GOT3 (cell line): ENCODE data around the gene UCN.
"Not testable (repeated sequence)": the region's sequence is repeated elsewhere in the genome, so short reads cannot be mapped to it uniquely, and the experiment has no call there.

Experiments
- DNase-seq: peaks from one replicate; lab custom pipeline; 2025; ENCODE audit warnings: mixed read lengths; lab: John Stamatoyannopoulos, UW

The UCN gene

GRCh38 chr2:27314709-27315108 is 6.5 kb upstream of the UCN start:
- no peak for DNase-seq

- no peak for DNase-seq
Observed at GRCh38 chr2:27313882-27314645, 5.8 kb upstream of the UCN start.

DNA sequence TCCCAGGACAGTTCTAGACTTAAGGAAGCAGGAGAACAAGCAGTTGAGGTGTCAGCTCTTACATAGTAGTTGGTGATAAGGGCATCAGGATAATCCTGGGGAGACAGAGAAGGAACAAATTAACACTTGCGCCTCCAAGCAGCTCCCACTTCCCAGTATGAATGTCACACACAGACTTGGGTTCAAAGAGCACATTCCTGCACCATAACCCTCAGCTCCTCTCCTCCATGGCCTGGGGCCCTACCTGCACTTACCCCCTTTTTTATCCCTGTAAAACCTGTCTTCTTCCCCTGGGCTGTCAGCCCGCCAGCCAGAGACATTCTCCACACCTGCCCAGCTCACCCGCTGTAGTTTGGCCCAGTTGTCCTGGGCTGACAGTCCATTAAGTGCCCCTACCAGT is 3.9 kb upstream of the UCN start:
- no peak for DNase-seq

- no peak for DNase-seq
Observed at GRCh38 chr2:27309651-27310050, 1.4 kb upstream of the UCN start.

DNA sequence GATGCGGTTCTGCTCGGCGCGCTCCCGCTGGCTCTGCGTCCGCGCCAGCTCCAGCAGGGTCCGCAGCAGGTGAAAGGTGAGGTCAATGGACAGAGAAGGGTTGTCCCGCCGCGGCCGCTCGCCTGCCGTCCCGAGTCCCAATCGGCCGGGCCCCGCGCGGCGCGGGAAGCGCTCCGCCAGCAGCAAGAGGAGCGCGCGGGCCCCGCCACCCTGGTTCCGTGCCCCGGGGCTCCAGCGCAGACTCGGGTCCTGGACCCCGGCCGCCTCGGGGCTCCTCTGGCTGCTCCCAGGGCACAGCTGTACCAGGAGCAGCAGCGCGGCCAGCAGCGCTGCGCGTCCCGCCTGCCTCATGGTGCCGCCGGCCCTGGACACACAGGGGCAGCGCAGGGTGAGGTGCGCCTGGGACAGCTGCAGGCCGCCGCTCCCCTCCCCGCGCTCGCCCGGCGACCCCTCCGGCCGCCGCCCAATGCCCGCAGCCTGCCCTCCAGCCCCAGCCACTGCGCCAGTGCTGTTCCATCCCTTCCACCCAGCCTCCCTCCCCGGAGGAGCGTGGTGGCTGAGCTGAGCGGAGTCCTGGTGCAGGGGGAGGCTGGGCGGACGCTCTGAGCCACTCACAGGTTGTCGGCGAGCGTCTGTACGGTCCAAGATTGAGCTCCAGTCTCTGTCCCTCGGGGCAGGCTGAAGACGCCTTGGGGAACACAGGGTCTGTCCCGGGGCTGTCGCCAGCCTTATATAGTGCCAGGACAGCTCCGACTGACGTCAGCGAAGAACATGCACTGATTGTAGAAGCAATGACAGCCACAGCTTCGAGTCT is 493 bp downstream of the UCN start:
- no peak for DNase-seq

GRCh38 chr2:27307287-27307544 is 1.0 kb downstream of the UCN start:
- DNase-seq, result no peak

DNA sequence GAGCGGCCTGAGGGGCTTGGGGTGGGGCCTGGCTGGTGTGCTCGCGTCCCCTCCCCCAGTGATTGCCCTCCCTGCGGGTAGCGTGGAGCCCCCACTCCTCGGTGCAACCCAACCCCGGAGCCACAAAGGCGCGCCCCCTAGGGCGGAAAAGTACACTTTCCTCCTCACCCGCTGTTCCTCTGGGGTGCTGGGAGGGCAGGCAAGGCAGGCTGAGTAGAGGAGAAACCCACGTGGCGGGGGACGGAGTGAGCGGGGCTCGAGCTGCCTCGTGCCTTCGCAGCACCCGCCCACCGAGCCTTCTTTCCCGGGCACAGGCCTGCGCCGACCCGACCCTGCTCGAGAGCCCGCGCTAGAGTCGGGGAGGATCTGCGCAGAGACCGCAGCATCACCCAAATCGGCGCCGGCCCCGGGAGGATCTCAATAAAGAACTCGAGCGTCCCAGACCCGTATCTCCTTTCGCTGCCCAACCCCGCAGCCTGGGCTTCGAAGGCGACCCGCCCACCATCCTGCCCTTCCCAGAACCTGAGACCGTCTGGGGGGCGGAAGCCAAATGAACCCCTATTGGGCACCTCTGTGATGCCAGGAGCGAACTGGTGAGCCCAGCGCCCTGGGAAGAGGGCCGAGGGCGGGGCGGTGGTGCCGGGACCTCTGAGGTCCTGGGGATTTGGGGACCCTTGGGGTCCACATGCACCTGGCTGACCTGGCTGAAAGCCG is 1.5 kb downstream of the UCN start:
- no peak for DNase-seq

DNA sequence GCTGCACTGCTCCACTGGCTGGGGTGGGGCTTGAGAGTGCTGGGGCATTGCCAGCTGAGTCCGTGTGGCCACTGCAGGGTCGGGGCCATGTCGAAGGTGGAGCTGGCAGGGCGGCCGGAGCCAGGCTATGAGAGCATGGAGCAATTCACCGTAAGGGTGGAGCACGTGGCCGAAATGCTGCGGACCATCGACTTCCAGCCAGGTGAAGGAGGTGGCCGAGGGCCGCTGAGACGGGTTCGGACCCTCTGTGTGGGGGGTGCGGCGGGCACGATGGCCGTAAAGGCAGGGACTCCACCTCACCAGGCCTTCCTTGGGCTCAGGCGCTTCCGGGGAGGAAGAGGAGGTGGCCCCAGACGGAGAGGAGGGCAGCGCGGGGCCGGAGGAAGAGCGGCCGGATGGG is 2.1 kb downstream of the UCN start:
- no peak for DNase-seq

DNA sequence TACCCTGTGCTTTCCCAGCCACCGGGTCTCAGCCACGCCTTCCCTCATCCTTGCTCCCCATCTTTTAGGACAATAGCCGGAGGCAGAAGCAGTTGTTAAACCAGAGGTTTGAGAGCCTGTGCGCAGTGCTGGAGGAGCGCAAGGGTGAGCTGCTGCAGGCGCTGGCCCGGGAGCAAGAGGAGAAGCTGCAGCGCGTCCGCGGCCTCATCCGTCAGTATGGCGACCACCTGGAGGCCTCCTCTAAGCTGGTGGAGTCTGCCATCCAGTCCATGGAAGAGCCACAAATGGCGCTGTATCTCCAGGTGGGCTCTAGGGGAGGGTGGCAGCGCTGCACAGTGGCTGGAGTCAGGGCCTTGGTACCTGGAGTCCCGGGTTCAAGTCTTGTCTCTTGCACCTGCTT is 2.7 kb downstream of the UCN start:
- no peak for DNase-seq

DNA sequence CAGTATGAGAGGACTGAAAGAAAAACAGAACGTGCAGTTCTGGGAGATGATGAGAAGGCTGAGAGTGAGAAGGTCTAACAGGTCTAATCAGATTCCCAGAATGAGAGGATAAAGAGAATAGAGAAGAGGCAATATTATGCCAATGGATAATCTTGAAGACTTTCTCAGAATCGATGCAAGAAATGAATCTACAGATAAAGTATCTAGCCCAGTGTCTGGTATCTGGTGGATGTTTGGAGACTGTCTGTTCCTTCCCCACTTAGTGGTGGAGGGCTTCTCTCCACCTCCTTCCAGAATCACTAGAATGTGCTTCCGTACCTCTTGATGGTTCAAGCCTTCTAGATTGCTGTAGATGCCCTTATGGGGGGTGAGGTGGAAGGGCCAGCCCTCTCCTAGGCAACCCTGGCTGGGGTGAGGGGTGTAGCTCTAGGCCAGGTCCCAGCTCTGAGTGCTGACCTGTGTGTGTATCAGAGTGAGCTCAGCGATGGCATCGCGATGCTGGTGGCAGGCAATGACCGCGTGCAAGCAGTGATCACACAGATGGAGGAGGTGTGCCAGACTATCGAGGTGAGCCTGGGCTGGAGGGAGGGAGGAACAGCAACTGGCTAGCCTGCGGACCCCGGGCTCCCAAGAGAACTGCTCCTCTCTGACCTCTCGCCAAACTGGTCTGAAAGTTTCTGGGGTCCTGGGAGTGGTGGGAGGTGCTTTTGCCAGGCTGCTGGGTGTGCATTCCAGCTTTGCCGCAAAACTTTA is 3.6 kb downstream of the UCN start:
- DNase-seq, result no peak

GRCh38 chr2:27303093-27304025 is 4.9 kb downstream of the UCN start:
- no peak for DNase-seq

GRCh38 chr2:27300606-27301005 is 7.6 kb downstream of the UCN start:
- not testable (repeated sequence) for DNase-seq

GRCh38 chr2:27298391-27299080 is 9.7 kb downstream of the UCN start:
- DNase-seq, result no peak

GRCh38 chr2:27297195-27297594 is 11.1 kb downstream of the UCN start:
- DNase-seq, result no peak

DNA sequence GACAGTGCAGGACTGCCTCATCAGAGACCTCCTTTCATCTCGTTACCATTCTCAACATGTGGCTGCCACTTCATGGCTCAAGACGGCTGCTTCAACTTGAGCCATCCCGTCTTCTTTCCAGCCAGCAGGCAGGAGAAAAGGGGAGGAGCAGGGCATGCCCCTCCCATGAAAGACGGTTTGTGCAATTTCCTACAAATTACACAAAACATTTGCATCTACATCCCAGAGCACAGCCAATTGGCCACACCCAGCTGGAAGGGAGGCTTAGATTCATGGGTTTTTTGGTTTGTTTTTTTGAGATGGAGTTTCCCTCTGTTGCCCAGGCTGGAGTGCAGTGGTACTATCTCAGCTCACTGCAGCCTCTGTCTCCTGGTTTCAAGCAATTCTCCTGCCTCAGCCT is 11.8 kb downstream of the UCN start:
- DNase-seq, result no peak

GRCh38 chr2:27294928-27295327 is 13.3 kb downstream of the UCN start:
- DNase-seq, result no peak

DNA sequence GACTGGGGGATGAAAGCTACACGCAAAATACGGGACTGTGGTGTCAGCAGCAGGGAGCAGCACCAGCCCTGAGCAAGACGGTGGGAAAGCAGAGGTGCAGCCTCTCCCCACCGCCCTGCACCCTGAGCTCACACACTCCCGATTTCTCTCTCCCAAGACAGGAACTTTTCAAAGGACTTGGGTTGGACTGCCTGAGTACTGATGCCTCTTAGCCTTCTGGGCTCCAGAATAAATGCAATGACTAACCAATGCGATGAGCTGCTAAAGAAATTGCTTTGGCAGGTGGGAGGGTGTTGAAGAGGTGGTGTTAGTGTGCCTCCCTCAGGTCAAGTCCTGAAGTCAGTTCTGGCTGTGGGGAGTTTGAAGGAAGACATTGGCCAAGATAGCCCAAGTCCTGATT is 16.4 kb downstream of the UCN start:
- no peak for DNase-seq

DNA sequence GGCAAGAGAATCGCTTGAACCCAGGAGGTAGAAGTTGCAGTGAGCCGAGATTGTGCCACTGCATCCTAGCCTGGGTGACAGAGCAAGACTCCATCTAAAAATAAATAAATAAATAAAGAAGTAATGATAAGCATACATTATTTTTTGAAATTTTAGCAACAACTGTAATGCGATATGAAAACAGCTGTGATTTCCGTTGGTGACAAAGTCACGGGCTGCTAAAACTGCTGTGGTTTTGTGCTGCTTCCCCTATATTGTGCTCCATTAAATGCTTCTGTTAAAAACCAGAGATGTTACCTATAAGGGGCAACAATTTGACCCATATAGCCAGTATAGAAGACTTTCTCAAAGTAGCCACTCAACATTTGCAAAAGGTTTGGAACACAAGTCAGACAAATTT is 17.7 kb downstream of the UCN start:
- no peak for DNase-seq

- no peak for DNase-seq
Observed at GRCh38 chr2:27288610-27289009, 19.6 kb downstream of the UCN start.

- DNase-seq, result no peak
Observed at GRCh38 chr2:27285481-27285880, 22.8 kb downstream of the UCN start.

DNA sequence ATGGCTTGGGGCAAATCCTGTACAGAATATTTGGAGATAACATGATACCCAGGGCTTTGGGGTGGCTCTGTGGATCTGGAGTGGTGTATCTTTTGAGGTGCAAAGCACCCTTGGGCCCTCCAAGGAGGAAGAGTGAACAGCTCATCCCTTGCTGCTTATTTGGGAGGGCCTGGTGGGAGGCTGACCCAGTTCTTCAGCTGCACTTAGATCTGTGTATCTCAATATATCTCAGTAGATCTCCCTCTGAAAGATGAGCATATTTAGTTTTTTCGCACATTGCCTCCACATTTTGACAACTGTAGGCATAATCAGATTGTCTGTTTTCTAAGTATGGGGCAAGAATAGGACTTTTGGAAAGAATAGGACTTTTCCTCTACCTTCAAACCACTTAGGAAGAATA is 23.2 kb downstream of the UCN start:
- DNase-seq, result no peak
